CD14-positive monocyte (primary cell): ENCODE measurements around the gene CNTN3. TPM values are rescaled to one million over a fixed set of nuclear protein-coding genes. Genes with fewer than 3 reads are reported as not detected.

Experiments
- DNase-seq, 3 donors: peaks; one replicate each; pipeline ENCODE4 v3.0.0-alpha.2; 2011 to 2022
- H2AFZ ChIP-seq: 2 replicates; pipeline ENCODE4 v1.6.0; 2012; ENCODE audit warnings: mild to moderate bottlenecking, low read depth, low read length, inconsistent platforms; ENCODE audit not compliant: insufficient read depth, poor library complexity, severe bottlenecking
- H3K27ac ChIP-seq, 2 donors: 1 replicate in 1 of 2; 2 replicates in 1 of 2; pipeline ENCODE4 v1.5.1; 2012 to 2013; ENCODE audit warnings: low read length in 2 of 2, control low read depth in 1 of 2, inconsistent platforms in 1 of 2, low read depth in 1 of 2, mild to moderate bottlenecking in 1 of 2
- H3K27me3 ChIP-seq, 2 donors: one replicate each; pipeline versions ENCODE4 v1.6.0 to v1.6.1; 2011 to 2013; ENCODE audit warnings: low read length in 2 of 2; ENCODE audit not compliant: control insufficient read depth in 2 of 2, insufficient read depth in 2 of 2
- H3K36me3 ChIP-seq, 2 donors: replicated peaks in 1 of 2; 1 replicate in 1 of 2; 2 replicates in 1 of 2; pipeline versions ENCODE4 v1.5.1 to v1.6.1; 2012 to 2013; ENCODE audit warnings: low read length in 2 of 2, control low read depth in 1 of 2, inconsistent platforms in 1 of 2, mild to moderate bottlenecking in 1 of 2; ENCODE audit not compliant: insufficient read depth in 2 of 2, control insufficient read depth in 1 of 2
- H3K4me1 ChIP-seq, 2 donors: 1 replicate in 1 of 2; 2 replicates in 1 of 2; pipeline versions ENCODE4 v1.5.1 to v1.6.1; 2012 to 2013; ENCODE audit warnings: low read length in 2 of 2, control low read depth in 1 of 2, inconsistent platforms in 1 of 2, mild to moderate bottlenecking in 1 of 2, moderate library complexity in 1 of 2; ENCODE audit not compliant: insufficient read depth in 2 of 2, control insufficient read depth in 1 of 2
- H3K4me2 ChIP-seq: replicated peaks from 2 replicates; pipeline ENCODE3; 2012; ENCODE audit warnings: low read length, moderate library complexity, mild to moderate bottlenecking; ENCODE audit not compliant: poor library complexity, severe bottlenecking; ENCODE audit errors: extremely low read depth
- H3K4me3 ChIP-seq, 3 experiments: fragments of 200-600 bp in 1 of 3; sonication (generic) in 1 of 3; replicated peaks in 1 of 3; 1 replicate in 2 of 3; 2 replicates in 1 of 3; pipeline ENCODE4 v1.5.1; 2011 to 2013; ENCODE audit warnings: low read length in 3 of 3, mild to moderate bottlenecking in 3 of 3, control low read depth in 2 of 3, low read depth in 2 of 3, inconsistent platforms in 1 of 3, moderate library complexity in 1 of 3
- H3K79me2 ChIP-seq: 2 replicates; pipeline ENCODE4 v1.6.0; 2012; ENCODE audit warnings: mild to moderate bottlenecking, control low read depth, inconsistent platforms, low read length, moderate library complexity; ENCODE audit not compliant: insufficient read depth
- H3K9ac ChIP-seq: 2 replicates; pipeline ENCODE4 v1.6.0; 2017; ENCODE audit warnings: low read length, mild to moderate bottlenecking; ENCODE audit not compliant: insufficient read depth, poor library complexity, severe bottlenecking
- H3K9me3 ChIP-seq, 2 donors: replicated peaks in 1 of 2; 1 replicate in 1 of 2; 2 replicates in 1 of 2; pipeline versions ENCODE4 v1.5.1 to v1.6.1; 2012 to 2013; ENCODE audit warnings: low read length in 2 of 2, control low read depth in 1 of 2; ENCODE audit not compliant: control insufficient read depth in 1 of 2, insufficient read depth in 1 of 2
- H4K20me1 ChIP-seq: 2 replicates; pipeline ENCODE4 v1.6.0; 2012; ENCODE audit warnings: mild to moderate bottlenecking, low read length, control low read depth, moderate library complexity; ENCODE audit not compliant: insufficient read depth
- H3K27ac Mint-ChIP-seq, 7 donors: one replicate each; pipeline ENCODE4 v1.8.0; 2020; ENCODE audit warnings: mild to moderate bottlenecking in 7 of 7, mixed read lengths in 7 of 7, moderate library complexity in 6 of 7, inconsistent platforms in 2 of 7
- H3K27me3 Mint-ChIP-seq, 3 donors: one replicate each; pipeline ENCODE4 v1.8.0; 2021 to 2022; ENCODE audit warnings: low read depth in 3 of 3, mild to moderate bottlenecking in 3 of 3, mixed read lengths in 3 of 3, moderate library complexity in 3 of 3, inconsistent platforms in 1 of 3
- H3K36me3 Mint-ChIP-seq, 2 donors: one replicate each; pipeline ENCODE4 v1.8.0; 2020; ENCODE audit warnings: mixed read lengths in 2 of 2, inconsistent platforms in 1 of 2, mild to moderate bottlenecking in 1 of 2
- H3K4me1 Mint-ChIP-seq: one replicate; pipeline ENCODE4 v1.8.0; 2020; ENCODE audit warnings: mild to moderate bottlenecking, mixed read lengths
- H3K4me3 Mint-ChIP-seq, 2 donors: one replicate each; pipeline ENCODE4 v1.8.0; 2020; ENCODE audit warnings: mild to moderate bottlenecking in 2 of 2, mixed read lengths in 2 of 2, moderate library complexity in 1 of 2
- H3K9me3 Mint-ChIP-seq, 7 donors: one replicate each; pipeline ENCODE4 v1.8.0; 2020 to 2022; ENCODE audit warnings: mixed read lengths in 7 of 7, mild to moderate bottlenecking in 6 of 7, moderate library complexity in 6 of 7, inconsistent platforms in 2 of 7
- CTCF ChIP-seq: fragments of 200-600 bp; IDR thresholded peaks from one replicate; pipeline ENCODE4 v1.8.0; 2022; ENCODE audit warnings: antibody characterized with exemption, mild to moderate bottlenecking
- WGBS: methylation state at CpG from one replicate; pipeline ENCODE4 v1.1.5; 2013; ENCODE audit warnings: missing lambda C conversion rate; ENCODE audit not compliant: insufficient coverage; 5-methylcytosine and 5-hydroxymethylcytosine counted together
- intact Hi-C, 2 donors: fragments of 100-400 bp; cut with micrococcal nuclease; formaldehyde crosslinking; loops; one replicate each; pipeline versions ENCODE4 v1.15.0 to v1.15.1; 2023
- polyA plus RNA-seq, 3 donors: library from polyadenylated mRNA; depleted of rRNA in 1 of 3; unstranded in 2 of 3; stranded (reverse) in 1 of 3; fragments of 300-500 nt in 2 of 3; fragments of >200 nt in 1 of 3; fragmentation: Illumina TruSeq in 2 of 3; gene quantifications; 1 replicate in 2 of 3; 2 replicates in 1 of 3; pipeline ENCODE4 v1.2.3, GENCODE V29; 2012 to 2021

CNTN3 gene
- polyA plus RNA-seq, 3 donors = not detected

DNA sequence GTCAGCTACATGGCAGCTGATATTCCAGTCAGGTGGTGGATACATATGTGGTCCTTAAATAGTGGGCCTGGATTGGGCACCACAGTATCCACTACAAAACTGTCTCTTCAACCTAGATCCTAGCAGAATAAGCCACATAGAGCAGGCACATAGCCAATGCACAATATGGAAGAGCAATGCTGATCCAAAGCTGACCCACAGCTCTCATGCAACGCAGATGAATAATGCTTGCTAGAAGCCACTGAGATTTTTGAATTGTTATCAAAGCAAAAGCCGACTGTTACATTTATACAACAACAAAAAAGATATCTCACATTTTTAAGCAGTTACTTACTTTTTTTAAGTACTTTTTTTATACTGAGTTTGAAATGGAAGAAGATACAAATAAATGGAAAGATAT lies 11.2 kb downstream of the CNTN3 start:
- no peak for DNase-seq
- intact Hi-C loops = no loop called here
- Mint-ChIP-seq H3K4me3 (no peak overlapping the region), H3K27ac (no peak overlapping the region), H3K9me3 (peaks cover 0 to 8% (median 2%) of the 10 kb centered on the region in 7 donors), H3K4me1 (no peaks in the 10 kb centered on the region), H3K27me3 (no peaks in the 10 kb centered on the region), H3K36me3 (no peaks in the 10 kb centered on the region)
- Histone ChIP-seq H3K36me3 (no peaks in the 10 kb centered on the region), H3K4me1 (no peaks in the 10 kb centered on the region), H4K20me1 (no peaks in the 10 kb centered on the region), H3K4me2 (no peak overlapping the region), H3K27ac (no peak overlapping the region), H3K27me3 (no peaks in the 10 kb centered on the region), H3K9me3 (no peaks in the 10 kb centered on the region), H3K4me3 (no peak overlapping the region), H3K9ac (no peak overlapping the region), H2AFZ (no peak overlapping the region), H3K79me2 (no peaks in the 10 kb centered on the region)
- WGBS = 100% methylated on average over 1 of the region's 2 CpGs
- no peak for TF ChIP-seq CTCF

- Mint-ChIP-seq H3K9me3 (peaks cover 0 to 8% (median 3%) of the 10 kb centered on the region in 7 donors), H3K27ac (no peak overlapping the region), H3K27me3 (no peaks in the 10 kb centered on the region), H3K4me3 (no peak overlapping the region), H3K36me3 (no peaks in the 10 kb centered on the region), H3K4me1 (no peaks in the 10 kb centered on the region)
- DNase-seq = no peak
- no peak overlapping the region for H2AFZ ChIP-seq
- H3K9me3 ChIP-seq = no peaks in the 10 kb centered on the region
- H4K20me1 ChIP-seq = no peaks in the 10 kb centered on the region
- H3K4me3 ChIP-seq = no peak overlapping the region
- no peak overlapping the region for H3K9ac ChIP-seq
- no peak overlapping the region for H3K4me2 ChIP-seq
- no peaks in the 10 kb centered on the region for H3K4me1 ChIP-seq
- no peak overlapping the region for H3K27ac ChIP-seq
- WGBS = 89% methylated on average over 1 of the region's 2 CpGs
- H3K27me3 ChIP-seq = no peaks in the 10 kb centered on the region
- no peak for TF ChIP-seq CTCF
- H3K36me3 ChIP-seq = no peaks in the 10 kb centered on the region
- intact Hi-C loops = no loop called here
- no peaks in the 10 kb centered on the region for H3K79me2 ChIP-seq
These were observed 12.0 kb downstream of the CNTN3 start for GRCh38 chr3:74602471-74602870.
